K562 (cell line): ENCODE results near the gene NKAIN1. TPM values are rescaled to one million over a fixed set of nuclear protein-coding genes. Genes with fewer than 3 reads are reported as not detected.

Experiments used
- ATAC-seq: fragments of 200-7000 bp; cut with Tn5 transposase; 3 replicates; pipeline ENCODE4 v1.9.1; 2020; ENCODE audit warnings: moderate library complexity
- BruUV-seq: library from RNA; stranded (reverse); fragments of 400-500 nt; replicated peaks from 2 replicates; lab custom pipeline; 2021; lab: Mats Ljungman, UMichigan
- CTCF ChIA-PET: fragments of 300-600 bp; formaldehyde crosslinking; extraction: SDS; loops from one replicate; lab custom pipeline; 2021; ENCODE audit warnings: low intra/inter-chr PET ratio; lab: Yijun Ruan, JAX
- POLR2A ChIA-PET: fragments of 300-600, 350-650 bp; sonication (Branson Sonifier 250); formaldehyde crosslinking; extraction: SDS; loops from one replicate; lab custom pipeline; 2021; ENCODE audit warnings: antibody characterized with exemption, inconsistent platforms; lab: Yijun Ruan, JAX
- DNase-seq, 4 experiments: peaks; one replicate each; pipeline versions ENCODE4 v3.0.0 to v3.0.0-alpha.2; 2011 to 2018; ENCODE audit warnings: low spot score in 3 of 4, mixed read lengths in 3 of 4; ENCODE audit errors: extremely low read depth in 1 of 4
- FAIRE-seq: peaks from 2 replicates; lab custom pipeline; 2011; peaks lifted over from hg19 to GRCh38; lab: Jason Lieb, UNC
- H2AFZ ChIP-seq: 2 replicates; pipeline ENCODE4 v1.6.0; 2011; ENCODE audit warnings: low read depth, low read length, control low read depth, inconsistent platforms
- H3K27ac ChIP-seq: fragments of 200-600 bp; 3 replicates; pipeline ENCODE4 v1.8.0; 2011; ENCODE audit warnings: low read depth, mild to moderate bottlenecking, control low read depth, inconsistent platforms, low read length, moderate library complexity, mixed read lengths; ENCODE audit errors: extremely low read depth
- H3K27me3 ChIP-seq, 2 experiments: fragments of 300-600 bp in 1 of 2; 2 replicates in 1 of 2; 3 replicates in 1 of 2; pipeline versions ENCODE4 v1.6.0 to v1.8.0; 2011; ENCODE audit warnings: inconsistent platforms in 2 of 2, low read length in 2 of 2, mild to moderate bottlenecking in 1 of 2, mixed read lengths in 1 of 2, moderate library complexity in 1 of 2; ENCODE audit not compliant: control insufficient read depth in 2 of 2, insufficient read depth in 2 of 2
- H3K36me3 ChIP-seq: fragments of 300-600 bp; 3 replicates; pipeline ENCODE4 v1.8.0; 2011; ENCODE audit warnings: mild to moderate bottlenecking, low read length, inconsistent platforms; ENCODE audit not compliant: control insufficient read depth, insufficient read depth
- H3K4me1 ChIP-seq, 2 experiments: fragments of 200-600 bp in 1 of 2; replicated peaks in 1 of 2; 2 replicates in 1 of 2; 3 replicates in 1 of 2; pipeline versions ENCODE4 v1.5.1 to v1.8.0; 2011; ENCODE audit warnings: inconsistent platforms in 2 of 2, low read length in 2 of 2, mild to moderate bottlenecking in 1 of 2, mixed read lengths in 1 of 2, moderate library complexity in 1 of 2; ENCODE audit not compliant: control insufficient read depth in 2 of 2, insufficient read depth in 2 of 2
- H3K4me2 ChIP-seq: 2 replicates; pipeline ENCODE4 v1.6.1; 2011; ENCODE audit warnings: low read length, control low read depth, inconsistent platforms, mixed read lengths; ENCODE audit not compliant: insufficient read depth
- H3K4me3 ChIP-seq: fragments of 200-600 bp; sonication (generic), shearing (Covaris generic); 2 replicates; pipeline ENCODE4 v1.5.1; 2016; ENCODE audit warnings: control low read depth, inconsistent platforms
- H3K79me2 ChIP-seq: fragments of 200-600 bp; 3 replicates; pipeline ENCODE4 v1.8.0; 2011; ENCODE audit warnings: low read length, inconsistent platforms; ENCODE audit not compliant: control insufficient read depth, insufficient read depth
- H3K9ac ChIP-seq, 2 experiments: 2 replicates each; pipeline versions ENCODE4 v1.6.0 to v1.6.1; 2011; ENCODE audit warnings: low read depth in 2 of 2, low read length in 2 of 2, control low read depth in 1 of 2, inconsistent platforms in 1 of 2, mild to moderate bottlenecking in 1 of 2, mixed read lengths in 1 of 2; ENCODE audit not compliant: insufficient read depth in 1 of 2
- H3K9me1 ChIP-seq: one replicate; pipeline ENCODE4 v1.6.0; 2011; ENCODE audit warnings: inconsistent platforms, mild to moderate bottlenecking, low read length, moderate library complexity; ENCODE audit not compliant: control insufficient read depth, insufficient read depth
- H3K9me3 ChIP-seq: replicated peaks from 2 replicates; pipeline ENCODE4 v1.5.1; 2011; ENCODE audit warnings: low read depth, low read length, inconsistent platforms; ENCODE audit not compliant: control insufficient read depth, insufficient read depth
- H4K20me1 ChIP-seq: replicated peaks from 2 replicates; pipeline ENCODE4 v1.6.1; 2011; ENCODE audit warnings: low read length, inconsistent platforms, mixed read lengths; ENCODE audit not compliant: control insufficient read depth, insufficient read depth
- HNRNPK ChIP-seq: fragments of 200-400 bp; formaldehyde crosslinking; IDR thresholded peaks from one replicate; pipeline ENCODE4 v1.6.1; 2018; ENCODE audit warnings: mild to moderate bottlenecking, low read depth, low read length; ENCODE audit not compliant: poor library complexity, severe bottlenecking
- KAT2B ChIP-seq: IDR thresholded peaks from one replicate; pipeline ENCODE4 v1.6.1; 2012; ENCODE audit warnings: low read depth, mild to moderate bottlenecking, control low read depth, inconsistent platforms, low read length, moderate library complexity
- MBD2 ChIP-seq: sonication (generic); IDR thresholded peaks from 2 replicates; pipeline ENCODE4 v1.6.1; 2016; ENCODE audit warnings: low read depth, borderline replicate concordance
- MEF2D ChIP-seq: conservative IDR thresholded peaks from 2 replicates; pipeline ENCODE4 v1.6.1; 2016; ENCODE audit warnings: low read depth, missing genetic modification characterization, missing compliant biosample characterization
- SMAD3 ChIP-seq: fragments of 450-650 bp; formaldehyde crosslinking; conservative IDR thresholded peaks from 2 replicates; pipeline ENCODE4 v1.4.0; 2020; ENCODE audit warnings: mild to moderate bottlenecking
- SP1 ChIP-seq: sonication (generic); formaldehyde crosslinking; IDR thresholded peaks from 2 replicates; pipeline ENCODE4 v1.8.1; 2022; ENCODE audit warnings: mild to moderate bottlenecking, missing genetic modification reagents
- TBL1XR1 ChIP-seq, 2 experiments: IDR thresholded peaks; 2 replicates each; pipeline ENCODE4 v1.6.1; 2012; ENCODE audit warnings: improper control_type of control experiment in 2 of 2, low read length in 2 of 2, mild to moderate bottlenecking in 1 of 2
- TEAD1 ChIP-seq, 2 experiments: fragments of 450-650 bp in 1 of 2; sonication (generic) in 1 of 2; formaldehyde crosslinking; IDR thresholded peaks; 2 replicates each; pipeline versions ENCODE4 v1.4.0 to v1.8.0; 2020 to 2022; ENCODE audit warnings: mild to moderate bottlenecking in 2 of 2, missing genetic modification reagents in 1 of 2
- TEAD4 ChIP-seq, 2 experiments: sonication (generic) in 1 of 2; formaldehyde crosslinking in 1 of 2; IDR thresholded peaks; 2 replicates each; pipeline versions ENCODE4 v1.6.1 to v1.8.0; 2012 to 2022; ENCODE audit warnings: borderline replicate concordance in 1 of 2, inconsistent platforms in 1 of 2, low read length in 1 of 2, mild to moderate bottlenecking in 1 of 2, missing genetic modification reagents in 1 of 2
- ZNF584 ChIP-seq: fragments of 200-800 bp; sonication (Bioruptor generic); IDR thresholded peaks from 2 replicates; pipeline ENCODE4 v1.6.1; 2016; ENCODE audit warnings: low read depth, mild to moderate bottlenecking, missing genetic modification characterization, missing compliant biosample characterization
- ZNF644 ChIP-seq: fragments of 200-800 bp; sonication (Bioruptor generic); IDR thresholded peaks from 2 replicates; pipeline ENCODE4 v1.6.1; 2016; ENCODE audit warnings: low read depth, missing genetic modification characterization, missing compliant biosample characterization
- ZNF707 ChIP-seq: fragments of 250-450 bp; sonication (Bioruptor Pico); conservative IDR thresholded peaks from 2 replicates; pipeline ENCODE4 v1.8.0; 2022; ENCODE audit warnings: inconsistent platforms, mild to moderate bottlenecking, moderate library complexity
- WGBS: fragments of 100-300 bp; shearing (Covaris generic); methylation state at CpG from one replicate; pipeline ENCODE4 v1.1.6; 2016; ENCODE audit warnings: low coverage, mixed read lengths; ENCODE audit not compliant: insufficient coverage; ENCODE audit errors: missing lambda C conversion rate; 5-methylcytosine and 5-hydroxymethylcytosine counted together
- in situ Hi-C: fragments of 300-500 bp; cut with MboI; formaldehyde crosslinking; loops from 4 replicates; pipeline ENCODE4 v1.15.0; 2018; ENCODE audit warnings: inconsistent platforms, mixed read lengths
- intact Hi-C: fragments of 100-400 bp; cut with micrococcal nuclease; formaldehyde crosslinking; loops from 2 replicates; pipeline ENCODE4 v1.14.2; 2022
- polyA plus RNA-seq, 8 experiments: library from polyadenylated mRNA; depleted of rRNA in 4 of 8; stranded (reverse) in 5 of 8; unstranded in 3 of 8; fragments of >200 nt; fragmentation: Nextera tagmentation in 2 of 8; fragmentation: Illumina TruSeq in 1 of 8; extraction: Ambion mirVana in 2 of 8; extraction: Trizol in 1 of 8; gene quantifications; 2 replicates each; pipeline versions ENCODE4 v1.2.1 to v1.2.3, GENCODE V29; 2011 to 2014; ENCODE audit warnings: inconsistent platforms in 1 of 8, missing spikeins in 1 of 8
- total RNA-seq, 7 experiments: library from RNA; depleted of rRNA in 6 of 7; stranded (reverse); fragments of >200 nt in 6 of 7; fragmentation: Illumina TruSeq in 2 of 7; extraction: Trizol in 2 of 7; gene quantifications; 2 replicates each; pipeline versions ENCODE4 v1.2.1 to v1.2.3, GENCODE V29; 2011 to 2021; ENCODE audit warnings: low replicate concordance in 1 of 7
- TF ChIP-seq, protein P1 (sequence below): fragments of 250-450 bp; sonication (Bioruptor Pico); IDR thresholded peaks from 2 replicates; pipeline ENCODE4 v1.8.0; 2022; ENCODE audit warnings: inconsistent platforms, mild to moderate bottlenecking, moderate library complexity, borderline replicate concordance
- TF ChIP-seq, protein P2 (sequence below): sonication (generic); formaldehyde crosslinking; IDR thresholded peaks from 2 replicates; pipeline ENCODE4 v1.8.1; 2023; ENCODE audit warnings: mild to moderate bottlenecking, missing genetic modification reagents

The NKAIN1 gene
- total and polyA plus RNA-seq, 9 of the 15 experiments (the other 6 are each of a cell fraction or from before 2014, with no cell fraction given) = 0.03 to 0.22 (median 0.04) TPM; not detected in 3

DNA sequence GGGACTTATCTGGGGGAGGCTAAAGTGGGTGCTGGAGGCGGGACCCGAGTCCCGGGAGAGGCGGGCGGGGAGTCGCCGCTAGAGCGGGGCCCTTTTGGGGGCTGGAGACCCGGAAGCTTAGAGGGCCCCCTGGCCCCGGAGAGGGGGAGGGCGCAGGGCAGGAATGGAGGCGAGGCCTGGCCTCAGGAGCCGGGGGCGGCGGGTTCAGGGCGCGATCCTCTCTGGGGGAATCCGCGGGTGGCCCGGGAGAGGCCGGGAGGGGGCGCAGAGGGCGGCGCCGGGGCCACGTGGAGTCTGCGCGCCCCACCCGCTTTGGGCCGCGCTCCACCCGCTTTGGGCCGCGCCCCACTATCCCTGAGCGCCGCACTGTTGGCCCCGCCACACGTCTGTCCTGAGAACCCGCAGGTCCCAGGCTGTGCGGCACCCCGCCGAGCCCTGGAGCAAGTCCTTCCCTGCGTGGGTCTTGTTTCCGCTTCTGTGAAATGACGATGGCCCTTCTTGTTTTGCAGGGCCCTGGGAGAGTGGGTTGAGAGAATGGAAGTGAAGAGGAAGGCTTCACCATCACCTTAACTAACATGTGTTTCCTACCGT is 84.4 kb downstream of the NKAIN1 start (continued):
- peak; percentile 48 for TF ChIP-seq HNRNPK
- 0 out of 2 replicates have a peak, but pooled peaks have one; percentile 12 for TF ChIP-seq SMAD3
- no peak for TF ChIP-seq ZNF584 (CRISPR knock-in tag)
- TF ChIP-seq, protein P1, sequence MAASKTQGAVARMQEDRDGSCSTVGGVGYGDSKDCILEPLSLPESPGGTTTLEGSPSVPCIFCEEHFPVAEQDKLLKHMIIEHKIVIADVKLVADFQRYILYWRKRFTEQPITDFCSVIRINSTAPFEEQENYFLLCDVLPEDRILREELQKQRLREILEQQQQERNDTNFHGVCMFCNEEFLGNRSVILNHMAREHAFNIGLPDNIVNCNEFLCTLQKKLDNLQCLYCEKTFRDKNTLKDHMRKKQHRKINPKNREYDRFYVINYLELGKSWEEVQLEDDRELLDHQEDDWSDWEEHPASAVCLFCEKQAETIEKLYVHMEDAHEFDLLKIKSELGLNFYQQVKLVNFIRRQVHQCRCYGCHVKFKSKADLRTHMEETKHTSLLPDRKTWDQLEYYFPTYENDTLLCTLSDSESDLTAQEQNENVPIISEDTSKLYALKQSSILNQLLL (CRISPR knock-in tag) = no peak
- TF ChIP-seq ZNF707 = no peak
- TF ChIP-seq SP1 (CRISPR knock-in tag) = peak; percentile 72

DNA sequence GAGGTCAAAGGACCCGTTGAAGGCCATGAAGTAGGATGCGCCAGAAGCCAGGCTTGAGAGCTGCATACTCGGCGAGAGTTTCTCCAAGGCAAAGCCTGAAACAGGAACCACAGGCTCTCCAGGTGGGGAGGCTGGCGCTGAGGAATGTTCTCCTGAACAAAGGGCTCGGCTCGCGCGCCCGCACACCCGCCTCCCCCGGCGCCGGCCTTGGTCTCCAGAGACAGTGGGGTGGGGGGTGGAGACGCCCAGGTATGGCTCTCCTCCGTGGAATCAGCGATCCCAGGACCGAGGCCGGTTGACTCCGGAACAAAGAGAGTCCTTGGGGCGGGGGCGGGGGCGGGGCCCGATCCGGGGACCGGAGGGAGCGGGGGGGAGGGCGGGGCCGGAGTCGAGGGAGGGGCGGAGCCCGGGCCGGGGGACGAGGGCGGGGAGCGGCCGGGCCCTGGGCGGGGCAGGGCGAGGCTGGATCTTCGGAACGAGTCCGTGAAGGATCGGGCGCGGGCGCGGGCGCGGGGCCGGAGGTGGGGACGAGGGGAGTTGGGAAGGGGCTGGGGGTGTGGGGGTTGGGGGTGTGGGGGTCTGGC is 85.0 kb downstream of the NKAIN1 start:
- Histone ChIP-seq H3K9ac (peak overlapping the region; percentile 85 to 94), H3K27ac (peak overlapping the region; percentile 85), H3K27me3 (no peaks in the 10 kb centered on the region), H4K20me1 (no peaks in the 10 kb centered on the region), H3K4me2 (peak overlapping the region; percentile 94), H3K9me1 (no peaks in the 10 kb centered on the region), H3K79me2 (peaks cover 8% of the 10 kb centered on the region; the same call in 1 of the 3 replicates), H3K36me3 (no peaks in the 10 kb centered on the region), H3K4me1 (peaks cover 17 to 29% of the 10 kb centered on the region in 2 experiments), H3K9me3 (no peaks in the 10 kb centered on the region), H3K4me3 (peak overlapping the region; percentile 62), H2AFZ (peak overlapping the region; percentile 97)
- FAIRE-seq (no peak), DNase-seq (peak; percentile 93 to 99 (median 98)), ATAC-seq (peak; percentile 88)
- BruUV-seq = no TSS peak
- ChIA-PET CTCF (no interaction called here), POLR2A (interaction anchor here (0.7 to 1.1 kb wide), 2 partner anchors 9 to 154 kb away, joined by 3 to 7 read pairs; no protein-coding TSS in a partner anchor)
- 1% methylated on average over 20 of the region's 51 CpGs for WGBS
- intact Hi-C loops (loop anchor here (2.0 to 10.0 kb wide), 3 partner anchors 54 to 180 kb away; partner anchors contain the start of gene PUM1), in situ Hi-C loops (no loop called here)
- TF ChIP-seq KAT2B (no peak), ZNF644 (no peak), MBD2 (0 out of 2 replicates have a peak, but pooled peaks have one; percentile 12), TEAD1 (CRISPR knock-in tag; IDR thresholded peaks at IDR 0.05) (peak; percentile 19 to 52; a peak in 1 of 4 replicates), MEF2D (tag) (0 out of 2 replicates have a peak, but pooled peaks have one; percentile 29), TBL1XR1 (IDR thresholded peaks at IDR 0.05; ENCODE audit: low read length in 2 of 2) (peak in 1 of 2 experiments; percentile 22; a peak in 1 of 4 replicates), TEAD4 (IDR thresholded peaks at IDR 0.05; ENCODE audit: low read length) (no peak; the same call in 1 of the 2 replicates), TEAD4 (CRISPR knock-in tag; IDR thresholded peaks at IDR 0.05; ENCODE audit: borderline replicate concordance) (no peak)
- TF ChIP-seq, protein P2, sequence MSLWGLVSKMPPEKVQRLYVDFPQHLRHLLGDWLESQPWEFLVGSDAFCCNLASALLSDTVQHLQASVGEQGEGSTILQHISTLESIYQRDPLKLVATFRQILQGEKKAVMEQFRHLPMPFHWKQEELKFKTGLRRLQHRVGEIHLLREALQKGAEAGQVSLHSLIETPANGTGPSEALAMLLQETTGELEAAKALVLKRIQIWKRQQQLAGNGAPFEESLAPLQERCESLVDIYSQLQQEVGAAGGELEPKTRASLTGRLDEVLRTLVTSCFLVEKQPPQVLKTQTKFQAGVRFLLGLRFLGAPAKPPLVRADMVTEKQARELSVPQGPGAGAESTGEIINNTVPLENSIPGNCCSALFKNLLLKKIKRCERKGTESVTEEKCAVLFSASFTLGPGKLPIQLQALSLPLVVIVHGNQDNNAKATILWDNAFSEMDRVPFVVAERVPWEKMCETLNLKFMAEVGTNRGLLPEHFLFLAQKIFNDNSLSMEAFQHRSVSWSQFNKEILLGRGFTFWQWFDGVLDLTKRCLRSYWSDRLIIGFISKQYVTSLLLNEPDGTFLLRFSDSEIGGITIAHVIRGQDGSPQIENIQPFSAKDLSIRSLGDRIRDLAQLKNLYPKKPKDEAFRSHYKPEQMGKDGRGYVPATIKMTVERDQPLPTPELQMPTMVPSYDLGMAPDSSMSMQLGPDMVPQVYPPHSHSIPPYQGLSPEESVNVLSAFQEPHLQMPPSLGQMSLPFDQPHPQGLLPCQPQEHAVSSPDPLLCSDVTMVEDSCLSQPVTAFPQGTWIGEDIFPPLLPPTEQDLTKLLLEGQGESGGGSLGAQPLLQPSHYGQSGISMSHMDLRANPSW = 0 out of 2 replicates have a peak, but pooled peaks have one; percentile 4
